Fibroblast of lung (primary cell): ENCODE data around the gene C12orf60.

Source experiments
- CTCF ChIP-seq, 2 donors: IDR thresholded peaks in 1 of 2; conservative IDR thresholded peaks in 1 of 2; 1 replicate in 1 of 2; 2 replicates in 1 of 2; pipeline ENCODE4 v1.5.1; 2011 to 2012; ENCODE audit warnings: low read length in 2 of 2, control low read depth in 1 of 2, inconsistent platforms in 1 of 2, low read depth in 1 of 2, mild to moderate bottlenecking in 1 of 2
- EZH2 ChIP-seq: IDR thresholded peaks from 2 replicates; pipeline ENCODE4 v1.5.1; 2012; ENCODE audit warnings: low read length, control low read depth, mild to moderate bottlenecking; ENCODE audit errors: missing control alignments

- TF ChIP-seq CTCF (conservative IDR thresholded peaks at IDR 0.05 in 1 of 2, IDR thresholded peaks at IDR 0.05 in 1 of 2; ENCODE audit: low read depth in 1 of 2, low read length in 2 of 2) (no peak), EZH2 (no peak)
Observed at GRCh38 chr12:14795028-14795448, 8.4 kb upstream of the C12orf60 start.
